SH-SY5Y (cell line): ENCODE results near the gene MAPK13.

Source experiments
- GATA2 ChIP-seq: IDR thresholded peaks from 2 replicates; pipeline ENCODE4 v1.6.1; 2011; ENCODE audit warnings: mild to moderate bottlenecking, low read depth, low read length
- GATA3 ChIP-seq: IDR thresholded peaks from 2 replicates; pipeline ENCODE4 v1.6.1; 2011; ENCODE audit warnings: low read depth, mild to moderate bottlenecking, low read length, moderate library complexity

The MAPK13 gene

GRCh38 chr6:36142971-36143838, 12.9 kb downstream of the MAPK13 start:
- no peak for TF ChIP-seq GATA3
- TF ChIP-seq GATA2 = no peak

GRCh38 chr6:36145495-36145894, 15.2 kb downstream of the MAPK13 start:
- TF ChIP-seq GATA2 (no peak), GATA3 (no peak)

- TF ChIP-seq GATA3 (no peak), GATA2 (no peak)
Observed at GRCh38 chr6:36147294-36147693, 17.0 kb downstream of the MAPK13 start.

GRCh38 chr6:36149476-36149875, 19.2 kb downstream of the MAPK13 start:
- TF ChIP-seq GATA3 (no peak), GATA2 (no peak)

GRCh38 chr6:36150283-36150682, 20.0 kb downstream of the MAPK13 start:
- TF ChIP-seq GATA3 (no peak), GATA2 (no peak)

- TF ChIP-seq GATA2 (no peak), GATA3 (no peak)
Observed at GRCh38 chr6:36154286-36154685, 24.0 kb downstream of the MAPK13 start.

- TF ChIP-seq GATA2 = no peak
- no peak for TF ChIP-seq GATA3
Observed at GRCh38 chr6:36155662-36156061, 25.3 kb downstream of the MAPK13 start.

- TF ChIP-seq GATA3 = no peak
- TF ChIP-seq GATA2 = no peak
Observed at GRCh38 chr6:36160147-36160760, 29.9 kb downstream of the MAPK13 start.

- TF ChIP-seq GATA2 (no peak), GATA3 (no peak)
Observed at GRCh38 chr6:36169023-36170007, 39.0 kb downstream of the MAPK13 start.

- TF ChIP-seq GATA3 = no peak
- no peak for TF ChIP-seq GATA2
Observed at GRCh38 chr6:36170704-36171103, 40.4 kb downstream of the MAPK13 start.

GRCh38 chr6:36171573-36171972, 41.3 kb downstream of the MAPK13 start:
- TF ChIP-seq GATA3 (no peak), GATA2 (no peak)

GRCh38 chr6:36177166-36177565, 46.9 kb downstream of the MAPK13 start:
- TF ChIP-seq GATA2 (no peak), GATA3 (no peak)

- no peak for TF ChIP-seq GATA2
- TF ChIP-seq GATA3 = no peak
Observed at GRCh38 chr6:36178544-36178943, 48.2 kb downstream of the MAPK13 start.

- TF ChIP-seq GATA3 = no peak
- no peak for TF ChIP-seq GATA2
Observed at GRCh38 chr6:36180126-36180525, 49.8 kb downstream of the MAPK13 start.

- no peak for TF ChIP-seq GATA3
- no peak for TF ChIP-seq GATA2
Observed at GRCh38 chr6:36184311-36184710, 54.0 kb downstream of the MAPK13 start.
